GM12873 (cell line): Measurements from ENCODE around the gene HECW1.

Experiments used
- TF ChIP-seq, protein P1 (sequence below): IDR thresholded peaks from 2 replicates; pipeline ENCODE4 v1.5.1; 2012; ENCODE audit warnings: low read depth, mild to moderate bottlenecking, moderate library complexity, low read length, control low read depth; ENCODE audit not compliant: insufficient read depth; ENCODE audit errors: missing control alignments

Gene HECW1

DNA sequence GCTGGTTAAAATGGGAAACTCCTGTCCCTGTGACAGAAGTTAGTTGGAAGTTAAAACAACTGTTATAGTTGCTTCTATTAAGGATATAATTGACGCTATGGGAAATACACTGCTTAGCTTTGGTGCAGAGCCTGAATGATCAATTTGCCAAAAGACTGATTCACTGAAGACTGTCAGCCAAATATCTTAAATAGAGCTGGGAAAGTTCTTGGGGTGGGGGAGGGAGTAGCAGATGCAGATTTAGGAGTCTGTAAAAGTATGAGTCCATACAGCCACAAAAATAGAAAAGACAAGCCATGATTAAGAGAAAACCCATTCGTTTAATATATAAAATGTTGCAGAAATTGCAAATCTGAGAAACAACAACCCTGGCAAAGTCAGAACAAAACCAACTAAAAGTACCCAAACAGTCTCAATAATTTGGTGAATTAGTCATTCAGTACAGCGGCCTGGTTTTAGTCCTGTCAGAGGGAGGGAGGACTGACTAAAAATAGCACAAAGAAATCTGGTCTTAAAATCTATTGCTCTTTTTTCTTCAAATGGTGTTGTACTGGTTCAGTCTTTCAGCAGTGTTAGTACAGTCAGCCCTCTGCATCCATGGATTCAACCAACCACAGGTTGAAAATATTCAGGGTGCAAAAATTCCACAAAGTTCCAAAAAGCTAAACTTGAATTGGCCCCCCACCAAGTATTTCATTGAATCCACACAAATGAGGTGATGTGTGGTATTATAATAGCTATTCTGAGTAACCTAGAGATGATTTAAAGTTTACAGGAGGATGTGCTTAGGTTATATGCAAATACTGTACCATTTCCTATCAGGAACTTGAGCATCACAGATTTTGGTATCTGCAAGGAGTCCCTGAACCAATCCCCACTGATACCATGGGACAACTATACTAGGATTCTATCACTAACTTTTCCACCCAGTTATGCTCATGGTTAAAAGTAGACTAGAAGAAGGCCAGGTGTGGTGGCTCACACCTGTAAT lies 500.4 kb downstream of the HECW1 start:
- TF ChIP-seq, protein P1, sequence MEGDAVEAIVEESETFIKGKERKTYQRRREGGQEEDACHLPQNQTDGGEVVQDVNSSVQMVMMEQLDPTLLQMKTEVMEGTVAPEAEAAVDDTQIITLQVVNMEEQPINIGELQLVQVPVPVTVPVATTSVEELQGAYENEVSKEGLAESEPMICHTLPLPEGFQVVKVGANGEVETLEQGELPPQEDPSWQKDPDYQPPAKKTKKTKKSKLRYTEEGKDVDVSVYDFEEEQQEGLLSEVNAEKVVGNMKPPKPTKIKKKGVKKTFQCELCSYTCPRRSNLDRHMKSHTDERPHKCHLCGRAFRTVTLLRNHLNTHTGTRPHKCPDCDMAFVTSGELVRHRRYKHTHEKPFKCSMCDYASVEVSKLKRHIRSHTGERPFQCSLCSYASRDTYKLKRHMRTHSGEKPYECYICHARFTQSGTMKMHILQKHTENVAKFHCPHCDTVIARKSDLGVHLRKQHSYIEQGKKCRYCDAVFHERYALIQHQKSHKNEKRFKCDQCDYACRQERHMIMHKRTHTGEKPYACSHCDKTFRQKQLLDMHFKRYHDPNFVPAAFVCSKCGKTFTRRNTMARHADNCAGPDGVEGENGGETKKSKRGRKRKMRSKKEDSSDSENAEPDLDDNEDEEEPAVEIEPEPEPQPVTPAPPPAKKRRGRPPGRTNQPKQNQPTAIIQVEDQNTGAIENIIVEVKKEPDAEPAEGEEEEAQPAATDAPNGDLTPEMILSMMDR, result no peak
